Measurements from ENCODE around the gene TOX3.

GRCh38 chr16:52473096-52473495 lies 73.8 kb downstream of the TOX3 start:
- no peak for TF ChIP-seq POLR2AphosphoS5 (IDR thresholded peaks at IDR 0.05)
- TF ChIP-seq CTCF (IDR thresholded peaks at IDR 0.05): no peak
- no peak for TF ChIP-seq POLR2A (IDR thresholded peaks at IDR 0.05)
- no peak for TF ChIP-seq EP300 (IDR thresholded peaks at IDR 0.05)

All from upper lobe of left lung (tissue), 4 donors.